Brain microvascular endothelial cell (primary cell): ENCODE results near the gene ADGRD1.

Experiments used
- DNase-seq: peaks from one replicate; pipeline ENCODE4 v3.0.0-alpha.2; 2020
- H3K27ac ChIP-seq: fragments of 250-450 bp; sonication (Bioruptor Pico); 2 replicates; pipeline ENCODE4 v1.5.1; 2020; ENCODE audit warnings: mild to moderate bottlenecking, moderate library complexity
- H3K27me3 ChIP-seq: fragments of 250-450 bp; sonication (Bioruptor Pico); replicated peaks from 2 replicates; pipeline ENCODE4 v1.5.1; 2020; ENCODE audit warnings: mild to moderate bottlenecking
- H3K36me3 ChIP-seq: fragments of 250-450 bp; sonication (Bioruptor Pico); replicated peaks from 2 replicates; pipeline ENCODE4 v1.5.1; 2020; ENCODE audit warnings: mild to moderate bottlenecking
- H3K4me3 ChIP-seq: 2 replicates; pipeline ENCODE4 v1.5.1; 2011; ENCODE audit warnings: low read depth, mild to moderate bottlenecking, control low read depth, low read length, moderate library complexity
- in situ Hi-C: cut with HindIII; loops from 2 replicates; pipeline ENCODE4 v1.10.0; 2017; ENCODE audit warnings: low sequenced_read_pairs, low pct_ligation_motif_present
- TF ChIP-seq, protein P1 (sequence below): IDR thresholded peaks from 2 replicates; pipeline ENCODE4 v1.5.1; 2011; ENCODE audit warnings: low read depth, mild to moderate bottlenecking, moderate library complexity, low read length, control low read depth, inconsistent platforms; ENCODE audit errors: missing control alignments

The ADGRD1 gene

DNA sequence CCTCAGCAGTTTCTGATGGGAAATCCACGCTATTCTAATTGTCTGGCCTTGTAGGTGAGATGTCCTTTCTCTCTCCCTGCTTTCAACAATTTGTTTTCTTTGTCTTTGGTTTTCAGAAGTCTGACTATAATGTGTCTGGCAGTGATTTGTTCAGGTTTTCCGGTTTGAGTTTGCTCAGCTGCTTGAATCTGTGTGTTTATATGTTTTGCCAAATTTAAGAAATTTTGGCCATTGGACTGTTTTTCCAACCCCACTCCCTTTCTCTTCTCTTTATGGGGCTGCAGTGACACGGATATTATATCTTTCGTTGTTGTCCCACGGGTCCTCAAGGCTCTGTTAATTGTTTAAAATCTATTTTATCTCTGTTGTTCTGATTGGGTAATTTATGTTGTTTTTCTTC is 105.0 kb downstream of the ADGRD1 start:
- Histone ChIP-seq H3K4me3 (no peak overlapping the region), H3K27me3 (no peaks in the 10 kb centered on the region), H3K36me3 (no peaks in the 10 kb centered on the region), H3K27ac (no peak overlapping the region)
- in situ Hi-C loops = no loop called here
- no peak for DNase-seq
- TF ChIP-seq, protein P1, sequence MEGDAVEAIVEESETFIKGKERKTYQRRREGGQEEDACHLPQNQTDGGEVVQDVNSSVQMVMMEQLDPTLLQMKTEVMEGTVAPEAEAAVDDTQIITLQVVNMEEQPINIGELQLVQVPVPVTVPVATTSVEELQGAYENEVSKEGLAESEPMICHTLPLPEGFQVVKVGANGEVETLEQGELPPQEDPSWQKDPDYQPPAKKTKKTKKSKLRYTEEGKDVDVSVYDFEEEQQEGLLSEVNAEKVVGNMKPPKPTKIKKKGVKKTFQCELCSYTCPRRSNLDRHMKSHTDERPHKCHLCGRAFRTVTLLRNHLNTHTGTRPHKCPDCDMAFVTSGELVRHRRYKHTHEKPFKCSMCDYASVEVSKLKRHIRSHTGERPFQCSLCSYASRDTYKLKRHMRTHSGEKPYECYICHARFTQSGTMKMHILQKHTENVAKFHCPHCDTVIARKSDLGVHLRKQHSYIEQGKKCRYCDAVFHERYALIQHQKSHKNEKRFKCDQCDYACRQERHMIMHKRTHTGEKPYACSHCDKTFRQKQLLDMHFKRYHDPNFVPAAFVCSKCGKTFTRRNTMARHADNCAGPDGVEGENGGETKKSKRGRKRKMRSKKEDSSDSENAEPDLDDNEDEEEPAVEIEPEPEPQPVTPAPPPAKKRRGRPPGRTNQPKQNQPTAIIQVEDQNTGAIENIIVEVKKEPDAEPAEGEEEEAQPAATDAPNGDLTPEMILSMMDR = no peak

DNA sequence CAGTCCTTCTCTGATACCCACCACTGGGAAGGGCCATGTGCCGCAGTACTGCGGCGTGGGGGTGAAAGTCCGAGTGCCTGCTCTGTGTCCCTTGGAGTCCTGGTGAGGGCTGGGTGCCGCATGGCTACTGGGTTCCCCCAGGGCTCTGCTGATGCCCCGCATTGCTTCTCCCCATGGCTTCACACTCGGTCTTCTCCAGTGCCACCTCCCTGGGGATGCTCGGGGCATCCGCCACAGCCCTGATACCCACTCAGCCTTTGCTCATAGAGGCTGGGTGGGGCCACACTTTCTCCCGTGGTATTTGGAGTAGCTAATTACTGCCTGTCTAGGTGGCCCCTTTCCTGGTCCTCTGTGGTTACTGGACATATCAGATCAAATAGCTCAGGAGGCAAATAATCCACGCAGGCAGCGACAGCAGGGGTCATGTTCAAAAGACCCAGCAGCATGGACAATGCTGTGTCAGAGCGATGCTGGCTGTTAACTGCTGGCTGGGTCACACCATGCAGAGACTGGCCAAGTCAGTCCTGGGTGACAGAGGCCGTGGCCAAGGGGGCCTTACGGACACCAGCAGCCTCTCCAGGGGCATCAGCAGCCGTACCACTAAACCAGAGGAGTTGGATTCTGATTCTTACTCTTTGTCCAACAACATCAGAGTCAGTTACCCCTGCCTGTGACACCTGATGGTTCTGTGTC is 106.5 kb downstream of the ADGRD1 start:
- H3K27ac ChIP-seq = no peak overlapping the region
- TF ChIP-seq, protein P1 = no peak
- in situ Hi-C loops = no loop called here
- H3K27me3 ChIP-seq = no peaks in the 10 kb centered on the region
- no peaks in the 10 kb centered on the region for H3K36me3 ChIP-seq
- no peak for DNase-seq
- no peak overlapping the region for H3K4me3 ChIP-seq

DNA sequence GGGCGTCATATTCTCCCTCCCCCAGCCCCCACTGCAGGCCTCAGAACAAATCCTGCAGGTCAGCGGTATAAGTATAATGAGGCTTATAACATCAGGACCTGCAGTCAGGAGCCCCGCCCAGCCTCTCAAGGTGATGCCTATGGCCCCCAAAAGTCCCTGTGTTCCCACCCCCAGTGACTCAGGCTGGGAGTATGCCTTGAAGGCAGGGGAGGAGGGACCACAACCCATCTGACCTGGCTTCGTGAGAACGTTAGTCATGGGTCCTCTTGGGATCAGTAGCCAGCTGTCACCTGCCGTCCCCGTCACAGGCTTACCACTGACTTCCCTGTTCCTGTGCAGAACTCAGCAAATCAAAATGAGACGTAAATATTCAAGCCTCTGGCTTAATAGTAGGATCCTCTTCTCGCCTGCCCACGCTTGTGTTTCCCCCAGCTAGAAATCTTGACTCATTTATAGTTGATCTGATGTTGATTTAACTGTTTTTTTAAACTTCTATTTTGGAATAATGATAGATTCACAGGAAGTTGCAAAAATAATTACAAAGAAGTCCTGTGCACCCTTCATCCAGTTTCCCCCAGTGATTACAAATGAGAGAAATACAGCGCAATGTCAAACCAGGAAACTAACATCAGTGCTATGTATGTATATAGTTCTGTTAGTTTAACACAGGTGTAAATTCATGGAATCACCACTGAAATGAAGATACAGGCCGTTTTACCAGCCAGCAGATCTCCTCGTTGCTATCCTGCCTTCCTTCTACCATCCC is 107.5 kb downstream of the ADGRD1 start:
- TF ChIP-seq, protein P1 = no peak
- Histone ChIP-seq H3K4me3 (no peak overlapping the region), H3K36me3 (no peaks in the 10 kb centered on the region), H3K27ac (no peak overlapping the region), H3K27me3 (no peaks in the 10 kb centered on the region)
- no peak for DNase-seq
- in situ Hi-C loops = no loop called here

DNA sequence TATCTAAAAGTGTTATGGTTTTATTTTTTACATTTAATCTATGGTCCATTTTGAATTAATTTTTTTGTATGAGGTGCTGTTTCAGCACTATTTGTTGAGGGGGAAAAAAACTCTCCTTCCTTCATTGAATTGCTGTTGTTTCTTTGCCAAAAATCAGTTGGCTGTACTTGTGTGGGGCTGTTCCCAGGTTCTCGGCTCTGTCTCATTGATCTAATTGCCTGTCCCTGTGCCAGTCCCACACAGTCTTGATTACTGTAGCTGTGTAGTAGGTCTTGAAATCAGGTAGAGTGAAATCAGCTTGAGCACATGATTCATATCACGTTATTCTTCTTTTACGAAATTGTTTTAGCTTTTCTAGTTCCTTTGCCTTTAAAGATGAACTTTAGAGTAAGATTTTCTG is 109.7 kb downstream of the ADGRD1 start:
- no peak for DNase-seq
- H3K36me3 ChIP-seq = no peaks in the 10 kb centered on the region
- in situ Hi-C loops = no loop called here
- H3K27me3 ChIP-seq = no peaks in the 10 kb centered on the region
- TF ChIP-seq, protein P1 = no peak
- no peak overlapping the region for H3K27ac ChIP-seq
- no peak overlapping the region for H3K4me3 ChIP-seq

DNA sequence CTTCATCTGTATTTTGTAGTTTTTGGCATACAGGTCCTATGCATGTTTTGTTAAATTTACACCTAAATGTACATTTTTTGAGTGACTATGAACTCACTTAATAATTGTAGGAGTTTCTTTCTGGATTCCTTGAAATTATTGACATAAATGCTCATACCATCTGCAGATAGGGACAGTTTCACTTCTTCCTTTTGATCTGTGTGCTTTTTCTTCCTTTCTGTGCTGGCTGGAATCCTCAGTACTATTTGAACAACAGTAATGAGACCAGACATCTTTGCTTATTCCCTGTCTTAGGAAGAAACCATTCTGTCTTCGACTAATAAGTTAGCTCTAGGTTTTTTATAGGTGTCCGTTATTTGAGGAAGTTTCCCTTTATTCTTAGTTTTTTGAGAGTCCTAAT is 110.3 kb downstream of the ADGRD1 start:
- no peaks in the 10 kb centered on the region for H3K27me3 ChIP-seq
- H3K4me3 ChIP-seq = no peak overlapping the region
- no peaks in the 10 kb centered on the region for H3K36me3 ChIP-seq
- DNase-seq = no peak
- H3K27ac ChIP-seq = no peak overlapping the region
- TF ChIP-seq, protein P1 = no peak
- in situ Hi-C loops = no loop called here
